ENCODE measurements around the gene ITPR1. TPM values are rescaled to one million over a fixed set of nuclear protein-coding genes. Genes with fewer than 3 reads are reported as not detected.
A peak's percentile ranks its signal among the peaks of the same experiment; 100 is the strongest.

Gene ITPR1
- total RNA-seq, 1 experiment from 2014 or later, result 7.5 TPM

- H3K9me3 Mint-ChIP-seq (ENCODE audit: unreplicated experiment), result no peaks in the 10 kb centered on the region
- ChIA-PET CTCF (interaction anchor here (0.7 kb wide), 1 partner anchor 22 kb away, joined by 5 read pairs; no protein-coding TSS in a partner anchor), POLR2A (interaction anchor here (1.2 kb wide), 1 partner anchor 46 kb away, joined by 4 read pairs; no protein-coding TSS in a partner anchor)
- H3K27ac Mint-ChIP-seq (ENCODE audit: low read depth, unreplicated experiment), result peak overlapping the region; percentile 52
- BruUV-seq (replicated peaks), result no TSS peak
- H3K27me3 Mint-ChIP-seq (ENCODE audit: insufficient read depth, unreplicated experiment), result no peaks in the 10 kb centered on the region
- intact Hi-C loops (cut with micrococcal nuclease), result no loop called here
- H3K4me1 Mint-ChIP-seq (ENCODE audit: insufficient read depth, unreplicated experiment), result peaks cover 4% of the 10 kb centered on the region
- peaks cover 3% of the 10 kb centered on the region for H3K36me3 Mint-ChIP-seq (ENCODE audit: insufficient read depth, unreplicated experiment)
- TF ChIP-seq CTCF (IDR thresholded peaks at IDR 0.05; ENCODE audit: unreplicated experiment), result no peak
- H3K4me3 Mint-ChIP-seq (ENCODE audit: unreplicated experiment), result no peak overlapping the region
- no peak for DNase-seq (ENCODE audit: unreplicated experiment)
These were observed 195.3 kb downstream of the ITPR1 start for GRCh38 chr3:4688411-4688810.

GRCh38 chr3:4689021-4689420 lies 195.9 kb downstream of the ITPR1 start:
- ChIA-PET CTCF (no interaction called here), POLR2A (no interaction called here)
- no peak for TF ChIP-seq CTCF (IDR thresholded peaks at IDR 0.05; ENCODE audit: unreplicated experiment)
- Mint-ChIP-seq H3K36me3 (ENCODE audit: insufficient read depth, unreplicated experiment) (no peaks in the 10 kb centered on the region), H3K27me3 (ENCODE audit: insufficient read depth, unreplicated experiment) (no peaks in the 10 kb centered on the region), H3K4me3 (ENCODE audit: unreplicated experiment) (no peak overlapping the region), H3K9me3 (ENCODE audit: unreplicated experiment) (no peaks in the 10 kb centered on the region), H3K27ac (ENCODE audit: low read depth, unreplicated experiment) (peak overlapping the region; percentile 52), H3K4me1 (ENCODE audit: insufficient read depth, unreplicated experiment) (peaks cover 4% of the 10 kb centered on the region)
- intact Hi-C loops (cut with micrococcal nuclease), result no loop called here
- no TSS peak for BruUV-seq (replicated peaks)
- no peak for DNase-seq (ENCODE audit: unreplicated experiment)

GRCh38 chr3:4690277-4690676 lies 197.1 kb downstream of the ITPR1 start:
- DNase-seq (ENCODE audit: unreplicated experiment), result no peak
- intact Hi-C loops (cut with micrococcal nuclease), result no loop called here
- CTCF ChIA-PET, result interaction anchor here (0.7 kb wide), 1 partner anchor 351 kb away, joined by 3 read pairs; no protein-coding TSS in a partner anchor
- BruUV-seq (replicated peaks), result no TSS peak
- Mint-ChIP-seq H3K27ac (ENCODE audit: low read depth, unreplicated experiment) (no peak overlapping the region), H3K36me3 (ENCODE audit: insufficient read depth, unreplicated experiment) (no peaks in the 10 kb centered on the region), H3K9me3 (ENCODE audit: unreplicated experiment) (no peaks in the 10 kb centered on the region), H3K4me3 (ENCODE audit: unreplicated experiment) (no peak overlapping the region), H3K4me1 (ENCODE audit: insufficient read depth, unreplicated experiment) (peaks cover 4% of the 10 kb centered on the region), H3K27me3 (ENCODE audit: insufficient read depth, unreplicated experiment) (no peaks in the 10 kb centered on the region)
- TF ChIP-seq CTCF (IDR thresholded peaks at IDR 0.05; ENCODE audit: unreplicated experiment), result no peak
- POLR2A ChIA-PET, result no interaction called here

- Mint-ChIP-seq H3K27ac (ENCODE audit: low read depth, unreplicated experiment) (no peak overlapping the region), H3K9me3 (ENCODE audit: unreplicated experiment) (no peaks in the 10 kb centered on the region), H3K4me3 (ENCODE audit: unreplicated experiment) (no peak overlapping the region), H3K4me1 (ENCODE audit: insufficient read depth, unreplicated experiment) (peaks cover 6% of the 10 kb centered on the region), H3K27me3 (ENCODE audit: insufficient read depth, unreplicated experiment) (no peaks in the 10 kb centered on the region), H3K36me3 (ENCODE audit: insufficient read depth, unreplicated experiment) (no peaks in the 10 kb centered on the region)
- CTCF ChIA-PET, result interaction anchor here (0.9 to 1.2 kb wide), 2 partner anchors 12 to 18 kb away, joined by 3 to 5 read pairs; no protein-coding TSS in a partner anchor
- no peak for DNase-seq (ENCODE audit: unreplicated experiment)
- no TSS peak for BruUV-seq (replicated peaks)
- POLR2A ChIA-PET, result no interaction called here
- intact Hi-C loops (cut with micrococcal nuclease), result no loop called here
- TF ChIP-seq CTCF (IDR thresholded peaks at IDR 0.05; ENCODE audit: unreplicated experiment), result no peak
These were observed 200.5 kb downstream of the ITPR1 start for GRCh38 chr3:4693620-4694019.
